Activated B cell treated with CpG ODN at 0.5 μM for 24 hours (primary cell): ENCODE data around the gene B4GAT1. TPM values are rescaled to one million over a fixed set of nuclear protein-coding genes. Genes with fewer than 3 reads are reported as not detected.
"Not testable (repeated sequence)": the region's sequence is repeated elsewhere in the genome, so short reads cannot be mapped to it uniquely, and the experiment has no call there.

ENCODE experiments used
- ATAC-seq: fragments of 200-7000 bp; cut with Tn5 transposase; one replicate; pipeline ENCODE4 v1.10.0; 2021; ENCODE audit warnings: low read depth, mild to moderate bottlenecking, moderate library complexity
- CTCF ChIA-PET: fragments of 350-600 bp; sonication (Branson Sonifier 250); formaldehyde crosslinking; loops from one replicate; lab custom pipeline; 2021; ENCODE audit warnings: antibody characterized with exemption; lab: Charles Lee
- POLR2A ChIA-PET: fragments of 350-600 bp; sonication (Branson Sonifier 250); formaldehyde crosslinking; loops from one replicate; lab custom pipeline; 2021; ENCODE audit warnings: antibody characterized with exemption; lab: Charles Lee
- DNase-seq: peaks from one replicate; pipeline ENCODE4 v3.0.0; 2022
- H3K27ac Mint-ChIP-seq: one replicate; pipeline ENCODE4 v1.8.0; 2020; ENCODE audit warnings: mixed read lengths
- H3K27me3 Mint-ChIP-seq: one replicate; pipeline ENCODE4 v1.8.0; 2021; ENCODE audit warnings: mixed read lengths
- H3K36me3 Mint-ChIP-seq: one replicate; pipeline ENCODE4 v1.8.0; 2021; ENCODE audit warnings: low read depth, mixed read lengths
- H3K4me1 Mint-ChIP-seq: one replicate; pipeline ENCODE4 v1.8.0; 2021; ENCODE audit warnings: mixed read lengths
- H3K4me3 Mint-ChIP-seq: one replicate; pipeline ENCODE4 v1.8.0; 2020; ENCODE audit warnings: mild to moderate bottlenecking, mixed read lengths
- H3K9me3 Mint-ChIP-seq: one replicate; pipeline ENCODE4 v1.8.0; 2020; ENCODE audit warnings: mixed read lengths
- CTCF ChIP-seq: fragments of 200-600 bp; IDR thresholded peaks from one replicate; pipeline ENCODE4 v1.8.0; 2022; ENCODE audit warnings: antibody characterized with exemption, mild to moderate bottlenecking
- intact Hi-C: fragments of 100-400 bp; cut with micrococcal nuclease; formaldehyde crosslinking; loops from one replicate; pipeline ENCODE4 v1.15.1; 2024
- total RNA-seq: library from RNA; stranded (reverse); gene quantifications from 2 replicates; pipeline ENCODE4 v1.2.3, GENCODE V29; 2022

The B4GAT1 gene
- total RNA-seq, 1 donor from 2014 or later = 1.9 TPM

DNA sequence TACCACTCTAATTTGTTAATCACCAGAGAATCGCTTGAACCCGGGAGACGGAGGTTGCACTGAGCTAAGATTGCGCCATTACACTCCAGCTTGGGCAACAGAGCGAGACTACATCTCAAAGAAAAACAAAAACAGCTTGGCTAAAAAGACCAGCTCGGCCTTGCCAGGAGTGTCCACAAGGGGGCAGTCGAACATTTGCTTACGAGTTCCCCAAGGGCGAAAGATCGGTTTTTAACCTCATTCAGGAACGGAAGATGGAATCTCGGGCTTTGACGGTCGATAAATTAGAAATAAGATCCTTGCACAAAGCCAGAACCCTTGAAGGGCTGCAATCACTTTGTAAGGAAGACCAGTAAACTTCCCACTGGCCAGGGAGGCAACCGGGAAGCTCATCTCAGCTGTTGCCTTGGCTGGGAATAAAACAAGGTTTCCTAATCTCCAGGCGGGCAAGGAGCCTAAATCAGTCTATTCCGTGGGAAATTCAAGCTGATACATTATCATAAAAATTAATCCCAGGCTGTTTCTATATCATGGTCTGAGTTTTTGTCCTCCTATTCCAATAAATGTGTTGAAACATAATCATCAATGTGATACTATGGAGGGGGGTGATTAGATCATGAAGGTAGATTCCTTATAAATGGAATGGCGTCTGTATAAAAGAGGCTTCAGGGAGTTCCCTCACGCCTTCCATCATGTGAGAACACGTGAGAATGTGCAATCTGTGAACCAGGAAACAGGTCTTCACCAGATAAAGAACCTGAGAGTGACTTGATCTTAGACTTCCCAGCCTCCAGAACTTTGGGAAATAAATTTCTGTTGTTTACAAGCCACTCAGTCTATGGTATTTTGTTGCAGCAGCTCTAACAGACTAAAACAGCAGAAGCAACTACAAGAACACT, 39.0 kb upstream of the B4GAT1 start:
- no peaks in the 10 kb centered on the region for H3K9me3 Mint-ChIP-seq
- CTCF ChIA-PET = interaction anchor here (0.6 to 2.7 kb wide), 21 partner anchors 9 to 694 kb away, joined by 3 to 31 read pairs (median 4); partner anchors contain the start of genes BRMS1, MRPL11, NPAS4 and RBM4B
- POLR2A ChIA-PET = interaction anchor here (0.7 to 2.1 kb wide), 10 partner anchors 11 to 457 kb away, joined by 3 to 17 read pairs (median 4); partner anchors contain the start of genes DPP3, MRPL11, RCE1 and SLC29A2
- intact Hi-C loops = loop anchor here (1.0 to 5.0 kb wide), 4 partner anchors 14 to 291 kb away; partner anchors contain the start of genes B4GAT1, BRMS1 and RBM4B
- TF ChIP-seq CTCF = no peak
- ATAC-seq = peak; percentile 84
- peaks cover 9% of the 10 kb centered on the region for H3K4me1 Mint-ChIP-seq
- no peaks in the 10 kb centered on the region for H3K27me3 Mint-ChIP-seq
- no peak overlapping the region for H3K27ac Mint-ChIP-seq
- no peaks in the 10 kb centered on the region for H3K36me3 Mint-ChIP-seq
- DNase-seq = peak; percentile 68
- H3K4me3 Mint-ChIP-seq = peak overlapping the region; percentile 17

GRCh38 chr11:66384316-66384715, 36.9 kb upstream of the B4GAT1 start:
- H3K4me3 Mint-ChIP-seq, H3K27ac Mint-ChIP-seq, DNase-seq, H3K27me3 Mint-ChIP-seq, ATAC-seq, H3K36me3 Mint-ChIP-seq, intact Hi-C loops, H3K9me3 Mint-ChIP-seq, POLR2A ChIA-PET: not testable (repeated sequence)
- peaks cover 11% of the 10 kb centered on the region for H3K4me1 Mint-ChIP-seq
- CTCF ChIA-PET = interaction anchor here (1.0 to 2.7 kb wide), 2 partner anchors 12 to 294 kb away, joined by 3 to 31 read pairs; partner anchors contain the start of gene SLC29A2

- POLR2A ChIA-PET = interaction anchor here (0.6 kb wide), 1 partner anchor 298 kb away, joined by 3 read pairs; no protein-coding TSS in a partner anchor
- CTCF ChIA-PET = interaction anchor here (1.0 kb wide), 1 partner anchor 9 kb away, joined by 3 read pairs; no protein-coding TSS in a partner anchor
- H3K27me3 Mint-ChIP-seq, H3K9me3 Mint-ChIP-seq, H3K27ac Mint-ChIP-seq, H3K4me1 Mint-ChIP-seq, intact Hi-C loops, H3K4me3 Mint-ChIP-seq, DNase-seq, H3K36me3 Mint-ChIP-seq, ATAC-seq: not testable (repeated sequence)
Measured at GRCh38 chr11:66380264-66380663, 32.8 kb upstream of the B4GAT1 start.

DNA sequence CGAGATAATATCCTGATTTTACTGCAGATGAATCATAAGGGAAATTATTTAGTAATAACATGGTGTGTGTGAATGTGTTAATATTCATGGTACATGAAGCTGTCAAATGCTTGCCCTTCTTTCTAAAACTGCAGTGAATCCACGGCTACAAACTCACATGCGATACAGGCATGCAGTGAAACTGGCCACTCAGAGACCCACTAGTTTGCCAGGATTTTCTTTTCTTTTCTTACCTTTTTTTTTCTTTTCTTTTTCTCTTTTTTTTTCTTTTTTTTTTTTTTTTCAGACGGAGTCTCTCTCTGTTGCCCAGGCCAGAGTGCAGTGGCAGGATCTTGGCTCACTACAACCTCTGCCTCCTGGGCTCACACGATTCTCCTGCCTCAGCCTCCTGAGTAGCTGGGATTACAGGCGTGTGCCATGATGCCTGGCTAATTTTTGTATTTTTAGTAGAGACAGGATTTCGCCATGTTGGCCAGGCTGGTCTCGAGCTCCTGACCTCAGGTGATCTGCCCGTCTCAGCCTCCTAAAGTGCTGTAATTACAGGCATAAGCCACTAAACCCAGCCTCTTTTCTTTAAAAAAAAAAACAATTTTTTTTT, 26.4 kb upstream of the B4GAT1 start:
- not testable (repeated sequence) for H3K36me3 Mint-ChIP-seq, H3K4me3 Mint-ChIP-seq, DNase-seq, ATAC-seq, H3K27ac Mint-ChIP-seq, H3K9me3 Mint-ChIP-seq, H3K27me3 Mint-ChIP-seq
- H3K4me1 Mint-ChIP-seq = peaks cover 15% of the 10 kb centered on the region
- POLR2A ChIA-PET = interaction anchor here (0.7 kb wide), 1 partner anchor 670 kb away, joined by 5 read pairs; no protein-coding TSS in a partner anchor
- intact Hi-C loops = loop anchor here (5.0 kb wide), 2 partner anchors 94 to 584 kb away; partner anchors contain the start of genes PC and PELI3
- CTCF ChIA-PET = interaction anchor here (4.2 kb wide), 1 partner anchor 12 kb away, joined by 31 read pairs; no protein-coding TSS in a partner anchor

DNA sequence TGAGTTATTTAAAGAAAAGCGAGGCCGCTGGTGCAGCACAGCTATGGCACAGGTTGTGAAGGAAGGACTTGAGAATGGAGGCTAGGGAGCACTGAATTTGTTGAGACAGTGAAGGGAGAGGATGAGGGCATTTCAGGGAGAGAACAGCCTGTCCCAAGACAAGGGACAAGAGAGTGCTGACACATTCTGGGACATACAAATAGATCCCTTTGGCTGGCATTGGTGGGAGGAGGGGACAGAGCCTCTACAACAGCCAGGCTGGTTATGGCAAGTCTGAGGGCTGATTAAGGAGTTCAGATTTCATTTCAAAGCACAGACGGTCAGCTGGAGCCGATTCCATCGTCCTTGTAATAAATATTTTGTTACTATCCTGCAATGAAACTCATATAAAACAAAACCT, 25.8 kb upstream of the B4GAT1 start:
- intact Hi-C loops = loop anchor here (5.0 kb wide), 2 partner anchors 94 to 584 kb away; partner anchors contain the start of genes PC and PELI3
- ATAC-seq = no peak
- H3K27ac Mint-ChIP-seq = no peak overlapping the region
- ChIA-PET POLR2A (interaction anchor here (1.7 kb wide), 1 partner anchor 8 kb away, joined by 3 read pairs; no protein-coding TSS in a partner anchor), CTCF (interaction anchor here (4.2 kb wide), 1 partner anchor 12 kb away, joined by 31 read pairs; no protein-coding TSS in a partner anchor)
- DNase-seq = no peak
- H3K36me3 Mint-ChIP-seq = peaks cover 5% of the 10 kb centered on the region
- H3K27me3 Mint-ChIP-seq = no peaks in the 10 kb centered on the region
- peaks cover 15% of the 10 kb centered on the region for H3K4me1 Mint-ChIP-seq
- H3K4me3 Mint-ChIP-seq = no peak overlapping the region
- TF ChIP-seq CTCF = no peak
- no peaks in the 10 kb centered on the region for H3K9me3 Mint-ChIP-seq
